GM12878 (cell line): Measurements from ENCODE around the gene PRMT2. TPM values are rescaled to one million over a fixed set of nuclear protein-coding genes. Genes with fewer than 3 reads are reported as not detected.

Experiments used
- BCL11A ChIP-seq: IDR thresholded peaks from 2 replicates; pipeline ENCODE4 v1.6.1; 2011; ENCODE audit warnings: low read depth, low read length
- BHLHE40 ChIP-seq, 2 experiments: fragments of 450-650 bp in 1 of 2; IDR thresholded peaks; 2 replicates each; pipeline ENCODE4 v1.6.1; 2011 to 2017; ENCODE audit warnings: low read depth in 2 of 2, borderline replicate concordance in 1 of 2, improper control_type of control experiment in 1 of 2, low read length in 1 of 2, mild to moderate bottlenecking in 1 of 2
- CBX5 ChIP-seq: sonication (generic); IDR thresholded peaks from 2 replicates; pipeline ENCODE4 v1.6.1; 2016; ENCODE audit warnings: low read depth, moderate library complexity, mild to moderate bottlenecking, inconsistent platforms
- CEBPB ChIP-seq, 2 experiments: fragments of 150-350 bp in 1 of 2; IDR thresholded peaks; 2 replicates each; pipeline ENCODE4 v1.6.1; 2012 to 2014; ENCODE audit warnings: low read depth in 2 of 2, low read length in 2 of 2, borderline replicate concordance in 1 of 2, inconsistent platforms in 1 of 2
- CREB1 ChIP-seq: IDR thresholded peaks from 2 replicates; pipeline ENCODE4 v1.6.1; 2012; ENCODE audit warnings: low read depth, mild to moderate bottlenecking, inconsistent platforms
- EED ChIP-seq: sonication (generic); IDR thresholded peaks from 2 replicates; pipeline ENCODE4 v1.6.1; 2016; ENCODE audit warnings: antibody characterized with exemption, low read depth
- ETV6 ChIP-seq, 2 experiments: fragments of 450-650 bp in 1 of 2; IDR thresholded peaks in 1 of 2; conservative IDR thresholded peaks in 1 of 2; 2 replicates each; pipeline ENCODE4 v1.6.1; 2014; ENCODE audit warnings: antibody characterized with exemption in 1 of 2, borderline replicate concordance in 1 of 2, low read depth in 1 of 2, mild to moderate bottlenecking in 1 of 2, moderate library complexity in 1 of 2
- FOXM1 ChIP-seq: IDR thresholded peaks from 2 replicates; pipeline ENCODE4 v1.6.1; 2012; ENCODE audit warnings: low read depth, mild to moderate bottlenecking, inconsistent platforms, low read length, moderate library complexity
- HDAC6 ChIP-seq: fragments of 200-600 bp; sonication (generic); IDR thresholded peaks from one replicate; pipeline ENCODE4 v1.8.0; 2017; ENCODE audit warnings: antibody characterized with exemption; ENCODE audit not compliant: unreplicated experiment
- MTA3 ChIP-seq: IDR thresholded peaks from 2 replicates; pipeline ENCODE4 v1.6.1; 2012; ENCODE audit warnings: low read length, inconsistent platforms, borderline replicate concordance
- NFIC ChIP-seq: IDR thresholded peaks from 2 replicates; pipeline ENCODE4 v1.6.1; 2012; ENCODE audit warnings: low read depth, mild to moderate bottlenecking, inconsistent platforms, low read length, moderate library complexity
- NFYA ChIP-seq: IDR thresholded peaks from 2 replicates; pipeline ENCODE4 v1.6.1; 2011; ENCODE audit warnings: low read depth, mild to moderate bottlenecking, low read length, improper control_type of control experiment, borderline replicate concordance
- PML ChIP-seq: IDR thresholded peaks from 2 replicates; pipeline ENCODE4 v1.6.1; 2012; ENCODE audit warnings: low read length, inconsistent platforms
- POU2F2 ChIP-seq: IDR thresholded peaks from 3 replicates; pipeline ENCODE4 v1.6.1; 2011; ENCODE audit warnings: low read depth, mild to moderate bottlenecking, low read length, borderline replicate concordance
- RAD51 ChIP-seq: fragments of 450-650 bp; IDR thresholded peaks from 2 replicates; pipeline ENCODE4 v1.6.1; 2016; ENCODE audit warnings: moderate library complexity, mild to moderate bottlenecking, inconsistent platforms
- STAT3 ChIP-seq: IDR thresholded peaks from 2 replicates; pipeline ENCODE4 v1.6.1; 2011; ENCODE audit warnings: low read depth, low read length, improper control_type of control experiment
- SUZ12 ChIP-seq: fragments of 200-600 bp; sonication (generic); IDR thresholded peaks from one replicate; pipeline ENCODE4 v1.6.1; 2018; ENCODE audit warnings: antibody characterized with exemption, mild to moderate bottlenecking; ENCODE audit not compliant: unreplicated experiment
- TCF3 ChIP-seq: IDR thresholded peaks from 2 replicates; pipeline ENCODE4 v1.6.1; 2012; ENCODE audit warnings: low read depth, mild to moderate bottlenecking, low read length, borderline replicate concordance; ENCODE audit not compliant: insufficient read depth
- ZNF207 ChIP-seq: fragments of 450-650 bp; IDR thresholded peaks from 2 replicates; pipeline ENCODE4 v1.6.1; 2014; ENCODE audit warnings: antibody characterized with exemption, mild to moderate bottlenecking, borderline replicate concordance
- ZNF217 ChIP-seq: fragments of 450-650 bp; IDR thresholded peaks from 2 replicates; pipeline ENCODE4 v1.6.1; 2017; ENCODE audit warnings: antibody characterized with exemption, mild to moderate bottlenecking
- polyA plus RNA-seq, 11 experiments: library from polyadenylated mRNA; depleted of rRNA in 4 of 11; unstranded in 6 of 11; stranded (reverse) in 5 of 11; fragments of >200 nt; fragmentation: Nextera tagmentation in 4 of 11; fragmentation: Illumina TruSeq in 1 of 11; extraction: Ambion mirVana in 4 of 11; extraction: Trizol in 1 of 11; gene quantifications; 1 replicate in 1 of 11; 2 replicates in 10 of 11; pipeline versions ENCODE4 v1.2.1 to v1.2.3, GENCODE V29; 2011 to 2016; ENCODE audit warnings: inconsistent platforms in 2 of 11, missing spikeins in 2 of 11, low read depth in 1 of 11
- total RNA-seq, 4 experiments: library from RNA; depleted of rRNA in 3 of 4; stranded (reverse); fragments of >200 nt in 3 of 4; fragmentation: Illumina TruSeq in 1 of 4; extraction: Trizol in 1 of 4; gene quantifications; 2 replicates each; pipeline versions ENCODE4 v1.2.1 to v1.2.3, GENCODE V29; 2013 to 2021
- TF ChIP-seq, protein P1 (sequence below), 3 experiments: IDR thresholded peaks in 2 of 3; conservative IDR thresholded peaks in 1 of 3; 2 replicates each; pipeline ENCODE4 v1.5.1; 2011; ENCODE audit warnings: low read depth in 3 of 3, low read length in 3 of 3, mild to moderate bottlenecking in 3 of 3, control low read depth in 2 of 3, moderate library complexity in 2 of 3, inconsistent platforms in 1 of 3, mixed read lengths in 1 of 3; ENCODE audit not compliant: control insufficient read depth in 2 of 3, insufficient read depth in 1 of 3; ENCODE audit errors: extremely low read depth in 1 of 3
- TF ChIP-seq, protein P2 (sequence below): fragments of 450-650 bp; IDR thresholded peaks from 2 replicates; pipeline ENCODE4 v1.6.1; 2017; ENCODE audit warnings: borderline replicate concordance
- TF ChIP-seq, protein P3 (sequence below): IDR thresholded peaks from 2 replicates; pipeline ENCODE4 v1.6.1; 2012; ENCODE audit warnings: low read depth, low read length, improper control_type of control experiment

The PRMT2 gene
- total and polyA plus RNA-seq, 10 of the 15 experiments (the other 5 are each of a cell fraction or from before 2014, with no cell fraction given), result 16.1 to 48.6 (median 36.2) TPM

DNA sequence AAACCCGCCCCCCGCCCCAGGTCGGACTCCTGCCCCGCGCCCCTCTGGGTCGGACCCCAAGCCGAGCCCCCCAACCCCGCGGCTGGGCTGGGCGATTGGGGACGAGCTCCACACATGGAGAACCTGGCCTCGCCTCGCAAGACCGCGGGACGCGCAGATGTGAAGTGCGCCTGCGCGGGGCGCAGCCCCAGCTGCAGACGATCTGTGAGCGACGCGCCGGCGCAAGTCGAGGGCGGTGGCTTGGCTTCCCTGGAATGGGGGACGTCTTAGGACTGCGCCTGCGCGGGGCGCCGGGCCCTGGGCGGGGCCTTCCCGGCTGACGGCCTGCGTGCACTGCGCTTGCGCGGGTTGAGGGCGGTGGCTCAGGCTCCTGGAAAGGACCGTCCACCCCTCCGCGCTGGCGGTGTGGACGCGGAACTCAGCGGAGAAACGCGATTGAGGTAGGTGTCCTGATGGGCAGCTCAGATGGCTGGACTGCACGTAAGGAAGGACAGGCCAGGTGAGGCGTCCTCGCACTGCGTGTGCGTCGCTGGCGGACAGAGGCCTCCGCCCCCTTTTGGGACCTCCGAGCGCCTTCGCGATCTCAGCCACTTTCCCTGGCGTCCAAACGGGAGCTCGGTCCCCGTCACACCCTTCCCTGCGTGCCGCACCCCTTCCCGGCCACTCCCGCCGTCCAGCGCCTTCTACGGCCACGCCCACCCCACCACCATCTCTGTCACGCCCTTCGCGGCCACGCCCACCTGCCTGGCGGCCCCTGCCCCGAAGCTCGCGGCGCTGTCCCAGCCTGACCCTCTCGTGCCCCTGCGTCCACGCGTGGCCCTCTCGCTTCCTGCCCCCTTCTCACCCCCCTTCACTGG, at the start of gene PRMT2 (continued):
- no peak for TF ChIP-seq ETV6 (conservative IDR thresholded peaks at IDR 0.05 in 1 of 2, IDR thresholded peaks at IDR 0.05 in 1 of 2; ENCODE audit: borderline replicate concordance in 1 of 2, low read depth in 1 of 2)
- TF ChIP-seq MTA3, result no peak
- TF ChIP-seq, protein P1, sequence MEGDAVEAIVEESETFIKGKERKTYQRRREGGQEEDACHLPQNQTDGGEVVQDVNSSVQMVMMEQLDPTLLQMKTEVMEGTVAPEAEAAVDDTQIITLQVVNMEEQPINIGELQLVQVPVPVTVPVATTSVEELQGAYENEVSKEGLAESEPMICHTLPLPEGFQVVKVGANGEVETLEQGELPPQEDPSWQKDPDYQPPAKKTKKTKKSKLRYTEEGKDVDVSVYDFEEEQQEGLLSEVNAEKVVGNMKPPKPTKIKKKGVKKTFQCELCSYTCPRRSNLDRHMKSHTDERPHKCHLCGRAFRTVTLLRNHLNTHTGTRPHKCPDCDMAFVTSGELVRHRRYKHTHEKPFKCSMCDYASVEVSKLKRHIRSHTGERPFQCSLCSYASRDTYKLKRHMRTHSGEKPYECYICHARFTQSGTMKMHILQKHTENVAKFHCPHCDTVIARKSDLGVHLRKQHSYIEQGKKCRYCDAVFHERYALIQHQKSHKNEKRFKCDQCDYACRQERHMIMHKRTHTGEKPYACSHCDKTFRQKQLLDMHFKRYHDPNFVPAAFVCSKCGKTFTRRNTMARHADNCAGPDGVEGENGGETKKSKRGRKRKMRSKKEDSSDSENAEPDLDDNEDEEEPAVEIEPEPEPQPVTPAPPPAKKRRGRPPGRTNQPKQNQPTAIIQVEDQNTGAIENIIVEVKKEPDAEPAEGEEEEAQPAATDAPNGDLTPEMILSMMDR (IDR thresholded peaks at IDR 0.05 in 2 of 3, conservative IDR thresholded peaks at IDR 0.05 in 1 of 3; ENCODE audit: control insufficient read depth in 2 of 3, extremely low read depth in 1 of 3, insufficient read depth in 1 of 3, low read depth in 3 of 3, low read length in 3 of 3), result no peak
- no peak for TF ChIP-seq FOXM1
- TF ChIP-seq EED, result no peak
- no peak for TF ChIP-seq STAT3
- TF ChIP-seq CBX5, result no peak
- TF ChIP-seq ZNF217, result no peak
- TF ChIP-seq BCL11A, result no peak
- peak; percentile 86 for TF ChIP-seq ZNF207
- TF ChIP-seq NFYA, result no peak
- TF ChIP-seq CREB1, result no peak
- no peak for TF ChIP-seq RAD51
- no peak for TF ChIP-seq CEBPB (IDR thresholded peaks at IDR 0.05; ENCODE audit: borderline replicate concordance in 1 of 2, low read depth in 2 of 2, low read length in 2 of 2)
- TF ChIP-seq, protein P2, sequence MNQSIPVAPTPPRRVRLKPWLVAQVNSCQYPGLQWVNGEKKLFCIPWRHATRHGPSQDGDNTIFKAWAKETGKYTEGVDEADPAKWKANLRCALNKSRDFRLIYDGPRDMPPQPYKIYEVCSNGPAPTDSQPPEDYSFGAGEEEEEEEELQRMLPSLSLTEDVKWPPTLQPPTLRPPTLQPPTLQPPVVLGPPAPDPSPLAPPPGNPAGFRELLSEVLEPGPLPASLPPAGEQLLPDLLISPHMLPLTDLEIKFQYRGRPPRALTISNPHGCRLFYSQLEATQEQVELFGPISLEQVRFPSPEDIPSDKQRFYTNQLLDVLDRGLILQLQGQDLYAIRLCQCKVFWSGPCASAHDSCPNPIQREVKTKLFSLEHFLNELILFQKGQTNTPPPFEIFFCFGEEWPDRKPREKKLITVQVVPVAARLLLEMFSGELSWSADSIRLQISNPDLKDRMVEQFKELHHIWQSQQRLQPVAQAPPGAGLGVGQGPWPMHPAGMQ, result no peak
- 0 out of 2 replicates have a peak, but pooled peaks have one; percentile 69 for TF ChIP-seq PML
- no peak for TF ChIP-seq SUZ12
- TF ChIP-seq NFIC, result no peak
- TF ChIP-seq, protein P3, sequence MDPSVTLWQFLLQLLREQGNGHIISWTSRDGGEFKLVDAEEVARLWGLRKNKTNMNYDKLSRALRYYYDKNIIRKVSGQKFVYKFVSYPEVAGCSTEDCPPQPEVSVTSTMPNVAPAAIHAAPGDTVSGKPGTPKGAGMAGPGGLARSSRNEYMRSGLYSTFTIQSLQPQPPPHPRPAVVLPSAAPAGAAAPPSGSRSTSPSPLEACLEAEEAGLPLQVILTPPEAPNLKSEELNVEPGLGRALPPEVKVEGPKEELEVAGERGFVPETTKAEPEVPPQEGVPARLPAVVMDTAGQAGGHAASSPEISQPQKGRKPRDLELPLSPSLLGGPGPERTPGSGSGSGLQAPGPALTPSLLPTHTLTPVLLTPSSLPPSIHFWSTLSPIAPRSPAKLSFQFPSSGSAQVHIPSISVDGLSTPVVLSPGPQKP, result no peak
- peak; percentile 57; the same call in 1 of the 3 replicates for TF ChIP-seq POU2F2
- TF ChIP-seq BHLHE40 (IDR thresholded peaks at IDR 0.05; ENCODE audit: borderline replicate concordance in 1 of 2, low read depth in 2 of 2, low read length in 1 of 2), result peak in 1 of 2 experiments; percentile 70; a peak in 1 of 4 replicates
- peak; percentile 70; the same call in 1 of the 2 replicates for TF ChIP-seq TCF3
- TF ChIP-seq HDAC6, result no peak
